PC-9 (cell line): ENCODE data around the gene CFC1B. TPM values are rescaled to one million over a fixed set of nuclear protein-coding genes. Genes with fewer than 3 reads are reported as not detected.

Experiments
- total RNA-seq: library from RNA; stranded (reverse); gene quantifications from 2 replicates; pipeline ENCODE4 v1.2.3, GENCODE V29; 2021

The CFC1B gene
- total RNA-seq, 1 experiment from 2014 or later = not detected

Other genes with a start within 250 kb of the CFC1B start
- gene IMP4, start 178.3 kb upstream of the CFC1B start, total RNA-seq = 76.8 and 82.6 TPM in 2 replicates
- gene PTPN18, start 165.2 kb upstream of the CFC1B start, total RNA-seq = 54.5 and 55.9 TPM in 2 replicates
- not detected in 2 replicates for gene POTEI, start 11.9 kb upstream of the CFC1B start, total RNA-seq
- gene CFC1, start 78.4 kb downstream of the CFC1B start, total RNA-seq = not detected in 2 replicates
- gene POTEJ, start 90.2 kb downstream of the CFC1B start, total RNA-seq = not detected in 2 replicates
- not detected in 2 replicates for gene GPR148, start 207.8 kb downstream of the CFC1B start, total RNA-seq
- gene AMER3, start 234.3 kb downstream of the CFC1B start, total RNA-seq = not detected in 2 replicates